ENCODE results near the gene HECTD4. TPM values are rescaled to one million over a fixed set of nuclear protein-coding genes. Genes with fewer than 3 reads are reported as not detected.

The HECTD4 gene
- total and polyA plus RNA-seq, 9 of the 15 experiments (the other 6 are each of a cell fraction or from before 2014, with no cell fraction given): 3.5 to 33.3 (median 13.5) TPM

DNA sequence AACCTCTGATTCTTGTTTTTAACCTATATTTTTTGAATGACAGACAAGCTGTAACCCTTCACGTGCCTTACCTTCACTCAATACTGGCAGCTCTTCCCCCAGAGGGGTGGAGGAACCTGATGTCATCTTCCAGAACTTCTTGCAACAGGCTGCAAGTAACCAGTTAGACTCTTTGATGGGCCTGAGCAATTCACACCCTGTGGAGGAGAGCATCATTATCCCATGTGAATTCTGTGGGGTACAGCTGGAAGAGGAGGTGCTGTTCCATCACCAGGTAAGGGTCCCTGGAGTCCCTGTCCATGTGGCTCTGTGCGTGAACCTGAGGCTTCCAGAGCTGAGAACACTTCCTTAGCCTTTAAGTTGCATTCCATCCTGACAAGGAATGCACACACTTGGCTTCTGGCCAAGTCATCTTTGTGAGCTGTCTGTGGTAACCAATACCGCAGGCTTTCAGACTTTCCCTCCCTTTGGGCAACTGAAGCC is 234.2 kb downstream of the HECTD4 start:
- Histone ChIP-seq H3K9me3 (replicated peaks; ENCODE audit: control insufficient read depth, insufficient read depth, low read depth, low read length) (no peaks in the 10 kb centered on the region), H3K4me2 (ENCODE audit: insufficient read depth, low read length) (no peak overlapping the region), H3K4me3 (no peak overlapping the region), H2AFZ (ENCODE audit: low read depth, low read length) (no peak overlapping the region), H4K20me1 (replicated peaks; ENCODE audit: control insufficient read depth, insufficient read depth, low read length) (no peaks in the 10 kb centered on the region), H3K27me3 (ENCODE audit: control insufficient read depth in 2 of 2, insufficient read depth in 2 of 2, low read length in 2 of 2) (no peaks in the 10 kb centered on the region), H3K27ac (ENCODE audit: extremely low read depth, low read depth, low read length) (no peak overlapping the region), H3K4me1 (replicated peaks in 1 of 2; ENCODE audit: control insufficient read depth in 2 of 2, insufficient read depth in 2 of 2, low read length in 2 of 2) (no peaks in the 10 kb centered on the region; a peak in 1 of 5 replicates), H3K9ac (ENCODE audit: insufficient read depth in 1 of 2, low read depth in 2 of 2, low read length in 2 of 2) (no peak overlapping the region), H3K79me2 (ENCODE audit: control insufficient read depth, insufficient read depth, low read length) (no peaks in the 10 kb centered on the region), H3K9me1 (ENCODE audit: control insufficient read depth, insufficient read depth, low read length) (peaks cover 2% of the 10 kb centered on the region), H3K36me3 (ENCODE audit: control insufficient read depth, insufficient read depth, low read length) (peaks cover 90% of the 10 kb centered on the region)
- FAIRE-seq (peak; percentile 60), DNase-seq (ENCODE audit: extremely low read depth in 1 of 4, low spot score in 3 of 4) (peak in 1 of 4 experiments; percentile 17), ATAC-seq (no peak; the same call in 2 of the 3 replicates)
- CTCF ChIA-PET (ENCODE audit: low intra/inter-chr PET ratio): no interaction called here
- intact Hi-C loops (cut with micrococcal nuclease) (no loop called here), in situ Hi-C loops (cut with MboI) (no loop called here)
- POLR2A ChIA-PET: no interaction called here
- WGBS (ENCODE audit: insufficient coverage, low coverage, missing lambda C conversion rate): 85% methylated on average over 3 of the region's 3 CpGs
- TF ChIP-seq NFIC (IDR thresholded peaks at IDR 0.05): peak; percentile 91
- TF ChIP-seq, protein P1, sequence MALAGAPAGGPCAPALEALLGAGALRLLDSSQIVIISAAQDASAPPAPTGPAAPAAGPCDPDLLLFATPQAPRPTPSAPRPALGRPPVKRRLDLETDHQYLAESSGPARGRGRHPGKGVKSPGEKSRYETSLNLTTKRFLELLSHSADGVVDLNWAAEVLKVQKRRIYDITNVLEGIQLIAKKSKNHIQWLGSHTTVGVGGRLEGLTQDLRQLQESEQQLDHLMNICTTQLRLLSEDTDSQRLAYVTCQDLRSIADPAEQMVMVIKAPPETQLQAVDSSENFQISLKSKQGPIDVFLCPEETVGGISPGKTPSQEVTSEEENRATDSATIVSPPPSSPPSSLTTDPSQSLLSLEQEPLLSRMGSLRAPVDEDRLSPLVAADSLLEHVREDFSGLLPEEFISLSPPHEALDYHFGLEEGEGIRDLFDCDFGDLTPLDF (CRISPR knock-in tag; IDR thresholded peaks at IDR 0.05): no peak
- TF ChIP-seq NCOA4 (IDR thresholded peaks at IDR 0.05; ENCODE audit: partially characterized antibody): no peak
- peak; percentile 35; the same call in 1 of the 2 replicates for TF ChIP-seq NFIX (CRISPR knock-in tag; IDR thresholded peaks at IDR 0.05; ENCODE audit: low read depth)
- BruUV-seq (replicated peaks): no TSS peak

DNA sequence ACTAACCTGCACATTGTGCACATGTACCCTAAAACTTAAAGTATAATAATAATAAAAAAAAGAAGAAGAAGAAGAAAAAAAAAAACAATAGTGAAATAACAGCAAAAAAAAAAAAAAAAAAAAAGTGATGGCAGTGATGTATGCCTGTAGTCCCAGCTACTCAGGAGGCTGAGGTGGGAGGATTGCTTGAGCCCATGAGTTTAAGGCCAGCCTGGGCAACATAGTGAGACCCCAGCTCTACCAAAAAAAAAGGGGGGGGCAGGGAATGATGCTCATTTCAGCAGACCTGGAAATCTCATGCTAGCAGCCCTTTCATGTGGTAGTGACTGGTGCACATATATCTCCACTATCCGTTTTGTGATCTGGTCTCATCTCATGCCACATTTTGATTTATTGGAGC is 236.1 kb downstream of the HECTD4 start:
- TF ChIP-seq ZNF121 (CRISPR knock-in tag; conservative IDR thresholded peaks at IDR 0.05) (peak; percentile 86), NFIC (IDR thresholded peaks at IDR 0.05) (no peak)
- Histone ChIP-seq H3K4me3 (no peak overlapping the region), H4K20me1 (replicated peaks; ENCODE audit: control insufficient read depth, insufficient read depth, low read length) (no peaks in the 10 kb centered on the region), H3K36me3 (ENCODE audit: control insufficient read depth, insufficient read depth, low read length) (peaks cover 87% of the 10 kb centered on the region), H3K4me1 (replicated peaks in 1 of 2; ENCODE audit: control insufficient read depth in 2 of 2, insufficient read depth in 2 of 2, low read length in 2 of 2) (no peaks in the 10 kb centered on the region; a peak in 1 of 5 replicates), H3K9me1 (ENCODE audit: control insufficient read depth, insufficient read depth, low read length) (no peaks in the 10 kb centered on the region), H3K4me2 (ENCODE audit: insufficient read depth, low read length) (no peak overlapping the region), H3K27ac (ENCODE audit: extremely low read depth, low read depth, low read length) (no peak overlapping the region), H3K27me3 (ENCODE audit: control insufficient read depth in 2 of 2, insufficient read depth in 2 of 2, low read length in 2 of 2) (no peaks in the 10 kb centered on the region), H3K9ac (ENCODE audit: insufficient read depth in 1 of 2, low read depth in 2 of 2, low read length in 2 of 2) (no peak overlapping the region), H3K9me3 (replicated peaks; ENCODE audit: control insufficient read depth, insufficient read depth, low read depth, low read length) (no peaks in the 10 kb centered on the region), H2AFZ (ENCODE audit: low read depth, low read length) (no peak overlapping the region), H3K79me2 (ENCODE audit: control insufficient read depth, insufficient read depth, low read length) (no peaks in the 10 kb centered on the region)
- in situ Hi-C loops (cut with MboI) (no loop called here), intact Hi-C loops (cut with micrococcal nuclease) (no loop called here)
- POLR2A ChIA-PET: no interaction called here
- no peak for ATAC-seq
- CTCF ChIA-PET (ENCODE audit: low intra/inter-chr PET ratio): no interaction called here
- DNase-seq (ENCODE audit: extremely low read depth in 1 of 4, low spot score in 3 of 4): no peak
- no peak for FAIRE-seq
- no TSS peak for BruUV-seq (replicated peaks)
- 76% methylated on average over 1 of the region's 1 CpG for WGBS (ENCODE audit: insufficient coverage, low coverage, missing lambda C conversion rate)

All from K562 (cell line).